Measurements from ENCODE around the gene AQP2.

The AQP2 gene

DNA sequence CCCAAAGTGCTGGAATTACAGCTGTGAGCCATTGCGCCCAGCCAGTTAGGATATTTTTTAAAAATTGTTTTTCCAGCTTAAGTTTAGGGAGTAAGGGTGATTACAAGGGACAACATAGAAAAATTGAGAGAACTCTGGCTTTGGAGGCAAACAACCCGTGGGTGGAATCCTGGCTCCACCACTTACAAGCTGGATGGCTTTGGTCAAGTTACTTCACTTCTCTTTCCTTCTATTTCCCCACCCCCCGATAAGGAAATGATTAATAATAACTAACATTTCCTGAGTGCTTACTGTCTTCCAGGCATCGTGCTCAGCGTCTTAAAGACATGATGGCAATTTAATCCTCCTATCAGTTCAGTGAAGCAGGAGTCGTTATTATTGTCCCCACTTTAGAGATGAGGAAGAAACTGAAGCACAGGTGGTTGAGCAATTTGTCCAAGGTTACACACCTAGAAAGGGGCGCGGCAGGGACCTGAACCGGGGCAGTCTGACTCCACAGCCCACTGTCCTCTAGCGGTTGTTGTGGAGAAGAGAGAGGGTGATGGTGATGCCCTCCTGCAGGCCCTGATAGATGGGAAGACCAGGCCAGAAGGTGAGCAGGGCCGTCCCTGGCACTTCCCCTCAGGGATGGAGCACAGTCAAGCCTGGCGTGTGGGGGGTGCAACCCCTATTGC, 30.2 kb upstream of the AQP2 start:
- no peak for DNase-seq (ENCODE audit: low read depth in 2 of 2)

DNA sequence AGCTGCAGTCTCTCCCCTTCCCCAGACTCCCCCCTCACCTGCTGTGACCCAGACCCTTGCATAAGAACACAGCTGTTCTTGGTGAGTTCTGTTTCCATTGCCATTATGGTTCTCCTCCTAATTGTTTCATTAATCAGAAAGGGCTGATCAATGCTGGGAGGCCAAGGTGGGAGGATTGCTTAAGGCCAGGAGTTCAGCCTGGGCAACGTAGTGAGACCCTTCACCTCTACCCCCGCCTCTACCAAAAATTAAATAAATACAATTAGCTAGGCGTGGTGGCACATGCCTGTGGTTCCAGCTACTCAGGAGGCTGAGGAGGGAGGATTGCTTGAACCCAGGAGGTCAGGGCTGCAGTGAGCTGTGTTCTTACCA, 29.6 kb upstream of the AQP2 start:
- no peak for DNase-seq (ENCODE audit: low read depth in 2 of 2)

DNA sequence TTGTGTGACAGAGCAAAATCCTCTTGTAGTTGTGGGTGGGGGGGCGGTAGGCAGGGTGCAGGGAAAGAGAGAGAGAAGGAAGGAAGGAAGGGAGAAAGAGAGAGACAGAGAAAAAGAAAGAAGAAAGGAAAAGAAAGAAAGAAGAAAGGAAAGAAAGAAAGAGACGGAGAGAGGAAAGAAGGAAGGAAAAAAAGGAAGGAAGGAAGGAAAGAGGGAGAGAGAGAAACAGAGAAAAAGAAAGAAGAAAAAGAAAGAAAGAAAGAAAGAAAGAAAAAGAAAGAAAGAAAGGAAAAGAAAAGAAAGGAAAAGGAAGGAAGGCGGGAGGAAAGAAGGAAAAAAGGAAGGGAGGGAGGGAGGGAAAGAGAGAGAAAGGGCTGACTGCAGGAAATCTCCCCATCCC, 29.2 kb upstream of the AQP2 start:
- no peak for DNase-seq (ENCODE audit: low read depth in 2 of 2)

DNA sequence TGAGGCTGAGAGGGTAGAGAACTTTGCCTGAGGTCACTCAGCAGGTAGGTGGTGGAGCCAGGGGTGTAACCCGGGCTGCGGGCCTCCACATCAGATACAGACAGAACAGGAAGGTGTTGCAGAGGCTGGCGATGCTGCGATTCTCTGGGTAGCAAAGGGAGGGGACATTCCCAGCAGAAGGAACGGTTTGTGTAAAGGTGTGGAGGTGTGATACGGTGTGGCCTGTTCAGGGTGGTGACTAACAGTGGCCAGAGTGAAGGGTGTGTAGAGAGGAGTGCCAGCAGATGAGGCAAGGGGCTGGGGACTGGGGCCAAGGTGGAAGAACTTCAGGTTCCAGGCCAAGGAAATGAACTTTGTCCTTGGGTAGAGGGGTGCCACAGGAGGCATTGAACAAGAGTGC, 28.6 kb upstream of the AQP2 start:
- DNase-seq (ENCODE audit: low read depth in 2 of 2), result no peak

DNA sequence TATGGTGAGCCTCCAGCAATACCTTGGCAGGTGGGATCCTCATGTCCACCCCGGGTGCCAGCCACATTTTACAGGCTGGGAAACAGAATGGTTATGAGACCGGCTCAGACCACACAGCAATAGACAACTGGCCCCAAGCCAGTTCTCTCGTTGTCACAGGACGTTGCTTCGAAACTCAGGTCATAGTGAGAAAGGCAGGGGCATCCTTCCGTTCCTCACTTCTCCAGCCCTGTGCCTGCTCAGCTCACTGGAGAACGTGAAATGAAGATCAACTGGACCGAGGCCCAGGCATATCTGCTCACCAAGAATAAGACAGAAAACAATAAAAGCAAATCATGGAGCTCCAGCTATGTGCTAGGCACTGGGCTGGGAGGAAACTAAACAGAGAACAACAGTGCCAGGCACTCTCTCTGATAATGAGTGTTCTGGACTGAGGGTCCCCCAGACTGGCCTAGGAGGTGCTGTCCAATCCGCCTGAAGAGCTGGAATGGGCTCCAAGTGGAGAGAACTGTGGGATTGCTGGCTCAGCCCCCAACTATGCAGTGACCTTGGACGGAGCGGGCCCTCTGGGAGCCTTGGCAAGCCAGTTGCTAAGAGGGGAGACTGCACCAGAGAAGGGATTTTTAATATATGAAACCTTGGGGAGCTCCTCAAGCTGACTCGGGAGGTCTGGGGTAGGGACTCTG, 28.0 kb upstream of the AQP2 start:
- no peak for DNase-seq (ENCODE audit: low read depth in 2 of 2)

DNA sequence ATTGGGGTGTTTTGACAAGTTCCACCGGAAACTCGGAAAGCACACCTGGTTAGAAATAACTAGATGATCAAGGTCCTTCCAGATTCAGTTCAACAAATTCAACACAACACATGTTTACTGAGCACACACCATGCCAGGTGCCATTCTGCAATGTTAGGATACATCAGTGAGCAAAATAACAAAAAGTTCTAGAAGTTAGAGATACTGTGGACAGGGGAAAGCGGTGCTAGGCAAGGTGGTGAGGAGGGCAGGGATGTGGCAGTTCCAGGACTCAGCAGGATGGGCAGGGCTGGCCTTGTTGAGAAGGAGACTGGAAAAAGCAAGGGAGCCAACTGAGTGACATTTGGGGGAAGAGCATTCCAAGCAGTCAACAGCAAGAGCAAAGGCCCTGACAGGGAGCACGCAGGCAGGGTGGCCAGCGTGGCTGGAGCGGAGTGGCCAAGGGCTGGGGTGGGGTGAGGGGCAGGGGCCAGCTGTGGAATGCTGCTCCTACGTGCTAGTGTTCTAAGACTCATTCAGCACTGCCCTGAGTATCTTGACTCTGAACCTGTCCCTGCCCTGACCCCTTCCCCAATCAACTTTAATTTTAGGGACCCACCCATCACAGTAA, 27.4 kb upstream of the AQP2 start:
- DNase-seq (ENCODE audit: low read depth in 2 of 2), result no peak

DNA sequence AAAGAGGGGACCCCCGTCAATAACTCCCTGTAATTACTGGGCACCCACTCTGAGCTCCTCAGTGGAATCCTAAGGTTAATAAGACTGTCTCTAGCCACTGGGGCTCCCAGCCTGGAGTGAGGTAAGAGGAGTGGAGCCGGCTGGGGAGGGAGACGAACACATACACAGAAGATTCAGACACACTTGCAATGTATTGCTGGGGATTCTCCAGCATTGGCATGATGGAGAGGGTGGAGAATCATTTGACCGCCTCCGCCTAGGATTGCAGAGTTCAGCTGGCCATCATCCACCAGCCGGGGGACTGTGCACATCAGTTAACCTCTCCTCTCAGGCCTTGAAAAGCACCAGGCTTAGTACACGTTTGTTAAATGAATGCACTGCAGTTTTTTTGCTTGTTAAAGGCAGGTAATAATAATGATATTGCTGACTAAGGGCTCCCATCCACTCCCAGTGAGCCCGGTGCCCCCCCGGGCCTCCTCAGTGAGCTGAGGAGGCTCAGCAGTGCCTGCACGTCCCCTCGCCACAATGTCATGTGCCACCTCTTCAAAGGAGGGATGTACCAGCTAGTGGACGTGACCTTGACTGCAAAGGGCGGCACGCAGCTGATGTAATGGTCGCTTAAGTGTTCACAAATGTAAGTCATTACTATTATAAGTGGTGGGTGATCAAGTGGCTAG, 26.5 kb upstream of the AQP2 start:
- DNase-seq (ENCODE audit: low read depth in 2 of 2), result no peak

DNA sequence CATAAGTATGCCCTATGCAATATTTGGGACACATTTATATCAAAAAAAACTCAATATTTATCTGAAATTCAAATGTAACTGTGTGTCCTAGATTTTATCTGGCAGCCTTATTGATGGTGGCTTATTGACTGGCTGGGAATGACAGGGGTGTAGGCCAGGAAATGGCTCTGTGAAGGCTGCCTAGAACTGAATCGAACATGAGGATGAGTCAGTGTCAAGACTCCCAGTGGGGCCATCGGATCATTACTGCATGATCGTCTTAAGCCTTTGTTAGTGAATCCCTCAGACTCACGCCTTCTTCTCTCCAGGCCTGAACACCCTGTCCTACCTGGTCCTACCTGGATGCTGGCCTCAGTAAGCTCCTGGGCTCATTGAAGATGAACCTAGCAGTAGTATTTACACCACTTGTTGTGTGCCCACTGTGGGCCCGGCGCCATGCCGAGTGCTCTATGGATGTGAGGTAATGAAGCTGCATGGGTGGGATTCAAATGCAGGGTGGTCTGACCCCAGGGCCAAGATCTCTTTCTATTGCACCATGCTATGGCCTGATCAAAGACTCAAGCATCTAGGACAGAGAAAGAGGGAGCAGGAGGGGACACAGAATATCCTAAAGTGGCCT, 25.8 kb upstream of the AQP2 start:
- DNase-seq (ENCODE audit: low read depth in 2 of 2), result no peak

DNA sequence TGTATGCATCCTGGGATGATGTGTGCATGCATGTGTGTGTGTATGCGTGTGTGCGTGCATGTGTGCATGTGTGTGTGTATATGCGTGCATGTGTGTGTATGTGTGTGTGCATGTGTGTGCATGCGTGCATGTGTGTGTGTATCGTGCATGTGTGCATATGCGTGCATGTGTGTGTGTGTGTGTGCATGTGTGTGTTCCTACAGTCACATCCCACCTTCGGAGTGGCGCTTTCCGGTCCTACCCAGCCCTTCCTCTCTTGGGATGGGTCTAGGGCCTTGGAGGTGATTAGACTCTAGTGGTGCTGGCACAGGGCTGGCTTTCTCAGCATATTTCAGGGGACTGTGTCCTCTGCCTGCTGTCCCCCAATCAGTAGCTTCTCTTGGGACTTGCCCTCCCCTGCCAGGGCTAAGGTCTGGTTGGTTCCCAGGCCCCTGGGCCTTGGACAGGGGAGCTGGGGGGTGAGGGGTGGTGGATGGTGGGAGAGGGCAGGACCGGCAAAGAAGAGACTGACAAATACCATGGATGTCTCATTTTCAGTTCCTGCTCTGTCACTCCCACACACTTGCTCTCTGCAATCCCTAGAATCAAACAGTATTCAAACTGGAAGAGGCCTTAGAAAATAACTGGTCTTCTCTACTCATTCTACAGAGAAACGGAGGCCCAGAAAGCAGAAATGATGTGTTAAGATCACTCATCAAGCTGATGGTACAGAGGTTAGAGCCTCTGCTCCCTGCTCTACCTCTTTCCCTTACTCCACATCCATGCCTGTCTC, 24.9 kb upstream of the AQP2 start:
- DNase-seq (ENCODE audit: low read depth in 2 of 2), result no peak

DNA sequence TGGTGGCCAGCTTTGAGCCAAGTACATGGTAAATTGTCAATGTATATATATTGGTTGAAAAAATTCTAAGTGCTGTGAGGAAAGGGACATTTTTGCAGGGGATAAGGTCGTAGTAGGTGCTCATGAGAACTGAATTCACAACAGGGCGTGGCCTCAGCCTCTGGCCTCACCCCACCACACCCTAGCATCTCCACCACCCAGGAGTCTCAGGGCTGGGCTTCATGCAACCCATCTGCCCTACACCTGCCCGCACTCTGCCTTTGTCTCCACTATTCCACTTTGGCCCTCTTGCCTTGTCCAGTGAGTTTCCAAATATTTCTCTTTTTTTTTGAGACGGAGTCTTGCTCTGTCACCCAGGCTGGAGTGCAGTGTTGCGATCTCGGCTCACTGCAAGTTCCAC, 22.1 kb upstream of the AQP2 start:
- no peak for DNase-seq (ENCODE audit: low read depth in 2 of 2)

DNA sequence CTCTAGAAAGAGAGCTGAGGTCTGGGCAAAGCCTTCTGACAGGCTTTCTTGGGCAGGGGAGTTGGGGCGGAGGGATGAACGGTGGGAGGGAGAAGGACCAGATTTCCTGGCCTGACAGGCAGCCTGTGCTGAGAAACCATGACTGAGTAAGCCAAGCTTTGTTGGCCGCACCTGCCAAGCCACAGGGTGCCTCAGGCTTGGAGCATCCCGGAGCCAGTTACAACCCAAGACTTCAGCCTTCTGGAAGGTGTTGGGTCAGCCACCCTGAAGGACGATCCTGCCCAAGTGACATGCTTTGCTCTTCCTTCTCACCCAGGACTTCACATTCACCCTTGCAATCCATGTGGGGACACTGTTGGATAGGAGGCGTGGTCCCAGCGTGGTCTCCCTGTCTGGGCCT, 21.0 kb upstream of the AQP2 start:
- DNase-seq (ENCODE audit: low read depth in 2 of 2), result no peak

DNA sequence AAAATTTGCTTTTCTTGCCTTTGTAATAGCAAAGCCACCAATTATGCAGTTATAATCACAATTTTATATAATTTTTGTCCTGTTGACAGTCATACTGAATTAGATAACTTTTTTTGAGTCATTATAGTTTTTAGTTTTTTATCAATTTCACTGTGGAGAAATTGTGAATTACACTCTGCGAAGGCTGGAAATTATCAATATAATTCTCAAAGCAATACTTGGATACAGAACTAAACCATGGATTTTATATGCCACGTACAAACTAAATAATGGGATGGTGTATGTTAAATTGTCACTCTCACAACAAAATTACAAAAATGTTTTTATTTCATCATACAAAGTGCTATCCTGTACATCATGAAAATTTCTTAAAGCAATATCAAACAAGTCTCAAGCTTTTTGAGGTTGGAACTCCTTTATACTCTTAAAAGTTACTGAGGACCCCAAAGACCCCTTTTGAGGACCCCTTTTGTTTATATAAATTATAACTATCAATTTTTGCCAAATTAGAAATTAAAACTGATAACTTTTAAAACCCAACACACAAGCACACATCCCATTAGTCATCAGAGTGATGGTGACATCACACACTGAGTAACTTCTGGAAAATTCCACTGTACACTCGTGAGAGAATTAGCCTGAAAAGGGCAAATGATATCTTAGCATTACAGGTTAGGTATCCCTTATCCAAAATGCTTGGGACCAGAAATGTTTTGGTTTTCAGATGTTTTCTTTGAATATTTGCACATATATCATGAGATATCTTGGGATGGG, 19.8 kb upstream of the AQP2 start:
- no peak for DNase-seq (ENCODE audit: low read depth in 2 of 2)

DNA sequence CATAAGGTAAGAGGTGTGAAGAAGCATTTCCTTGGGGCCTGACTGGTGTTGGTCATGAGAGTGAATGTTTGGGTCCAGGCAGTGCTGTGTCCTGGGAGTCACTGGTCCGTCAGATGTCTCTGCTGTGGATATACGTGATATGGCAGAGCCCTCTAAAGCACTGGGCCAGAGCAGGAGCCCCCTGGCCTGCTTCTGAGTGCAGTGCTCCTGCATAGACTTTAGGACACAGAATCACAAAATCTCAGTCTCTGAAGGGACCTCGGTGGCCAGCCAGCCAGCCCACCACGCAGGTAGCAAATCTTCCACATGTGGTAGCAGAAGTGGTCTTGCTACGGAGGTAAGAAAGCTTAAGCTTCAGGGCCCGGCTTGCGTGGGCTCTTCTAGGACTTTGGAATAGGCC, 18.5 kb upstream of the AQP2 start:
- no peak for DNase-seq (ENCODE audit: low read depth in 2 of 2)

DNA sequence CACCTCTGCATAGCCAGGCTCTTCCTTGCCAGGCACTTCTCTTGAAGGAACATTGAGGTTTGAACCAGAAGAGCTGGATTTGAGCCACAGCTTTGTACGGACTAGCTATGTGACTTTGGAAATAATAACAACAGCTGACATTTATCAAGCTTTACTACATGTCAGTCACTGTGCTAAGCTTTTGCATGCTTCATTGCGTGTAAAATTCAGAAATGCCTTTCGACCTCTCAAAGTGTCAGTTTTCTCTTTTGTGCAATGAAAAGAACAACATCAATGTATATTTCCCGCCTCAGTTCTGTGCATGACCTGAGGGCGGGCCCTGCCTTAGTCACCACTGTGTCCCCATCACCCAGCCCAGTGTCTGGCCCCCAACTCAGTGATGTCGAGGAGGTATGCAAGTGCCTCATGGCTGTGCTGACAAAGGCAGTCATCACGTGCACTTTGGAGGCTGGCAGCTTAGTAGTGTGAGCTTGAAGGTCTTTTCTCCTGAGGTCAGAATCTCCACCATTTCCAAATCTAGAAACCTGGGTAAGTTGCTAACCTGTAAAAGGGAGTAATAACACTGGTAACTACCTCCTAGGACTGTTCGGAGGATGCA, 17.9 kb upstream of the AQP2 start:
- no peak for DNase-seq (ENCODE audit: low read depth in 2 of 2)

DNA sequence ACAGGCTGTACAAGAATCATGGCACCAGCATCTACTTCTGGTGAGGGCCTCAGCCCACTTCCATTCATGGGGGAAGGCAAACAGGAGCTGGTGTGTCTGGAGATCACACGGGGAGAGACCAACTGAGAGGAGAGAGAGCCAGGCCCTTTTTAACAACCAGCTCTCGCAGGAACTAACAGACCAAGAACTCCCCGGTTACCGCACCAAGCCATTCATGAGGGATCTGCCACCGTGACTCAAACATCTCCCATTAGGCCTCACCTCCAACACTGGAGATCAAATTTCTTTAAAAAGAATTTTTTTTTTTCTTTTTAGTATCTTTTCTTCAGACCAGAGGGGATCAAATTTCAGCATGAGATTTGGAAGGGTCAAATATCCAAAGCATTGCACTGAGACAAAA, 16.7 kb upstream of the AQP2 start:
- DNase-seq (ENCODE audit: low read depth in 2 of 2), result no peak

DNA sequence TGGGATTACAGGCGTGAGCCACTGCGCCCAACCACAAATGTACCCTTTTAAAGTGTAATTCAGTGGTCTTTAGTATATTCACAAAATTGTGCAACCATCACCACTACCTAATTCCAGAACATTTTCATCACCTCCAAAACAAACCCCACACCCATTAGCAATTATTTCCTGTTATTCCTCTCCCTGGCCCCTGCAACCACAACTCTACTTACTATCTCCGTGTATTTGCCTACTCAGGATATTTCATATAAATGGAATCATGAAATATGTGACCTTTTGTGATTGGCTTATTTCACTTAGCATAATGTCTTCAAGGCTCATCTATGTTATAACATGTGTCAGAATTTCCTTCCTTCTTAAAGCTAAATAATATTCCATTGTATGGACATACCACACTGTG, 16.0 kb upstream of the AQP2 start:
- DNase-seq (ENCODE audit: low read depth in 2 of 2), result no peak

DNA sequence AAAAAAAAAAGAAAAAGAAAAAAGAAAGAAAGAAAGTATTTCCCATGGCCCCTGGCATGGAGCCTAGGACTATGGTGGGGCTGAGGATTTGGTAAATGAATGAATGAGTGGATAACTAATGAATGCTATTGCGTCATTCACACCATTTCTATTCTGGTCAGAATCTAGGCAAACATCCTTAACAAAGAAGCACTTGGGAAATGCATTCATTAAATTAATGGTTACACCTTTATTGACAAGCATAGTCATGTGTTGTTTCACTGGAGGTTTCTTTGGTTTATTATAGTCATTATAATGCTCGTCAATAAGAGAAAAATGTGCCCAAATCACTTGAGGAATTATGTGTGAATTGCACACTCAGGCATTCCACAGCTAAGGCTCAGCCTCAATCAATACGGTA, 13.6 kb upstream of the AQP2 start:
- DNase-seq (ENCODE audit: low read depth in 2 of 2), result no peak

DNA sequence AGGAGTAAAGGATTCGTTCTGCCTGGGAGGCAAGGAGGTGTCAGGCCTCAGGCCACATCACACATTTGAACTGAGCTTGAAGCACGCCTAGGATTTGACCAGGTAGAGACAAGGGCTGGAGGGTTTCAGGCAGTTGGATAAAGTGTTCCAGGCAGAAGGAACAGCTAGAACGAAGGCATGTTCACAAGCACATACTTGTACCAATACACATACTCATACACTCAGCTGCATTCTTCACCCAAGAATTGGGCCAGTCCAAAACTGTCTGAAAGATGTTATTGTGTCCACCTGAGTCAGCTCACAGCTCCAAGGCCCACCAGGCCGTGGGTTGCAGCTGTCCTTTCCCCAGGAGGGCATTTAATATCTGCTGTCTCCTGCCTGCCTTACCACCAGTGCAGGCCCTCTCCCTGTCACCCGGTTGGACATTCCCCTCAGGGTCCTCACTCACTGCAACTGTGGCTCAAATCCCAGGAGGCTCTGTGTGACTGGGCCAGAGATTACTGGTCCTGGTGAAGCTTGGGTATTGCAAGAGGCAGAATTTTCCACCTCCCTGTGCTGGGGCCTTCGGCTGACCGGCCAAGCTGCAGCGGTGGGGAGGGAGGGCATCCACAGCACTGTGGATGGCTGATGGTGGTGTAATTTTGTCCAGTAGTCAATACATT, 12.8 kb upstream of the AQP2 start:
- no peak for DNase-seq (ENCODE audit: low read depth in 2 of 2)

DNA sequence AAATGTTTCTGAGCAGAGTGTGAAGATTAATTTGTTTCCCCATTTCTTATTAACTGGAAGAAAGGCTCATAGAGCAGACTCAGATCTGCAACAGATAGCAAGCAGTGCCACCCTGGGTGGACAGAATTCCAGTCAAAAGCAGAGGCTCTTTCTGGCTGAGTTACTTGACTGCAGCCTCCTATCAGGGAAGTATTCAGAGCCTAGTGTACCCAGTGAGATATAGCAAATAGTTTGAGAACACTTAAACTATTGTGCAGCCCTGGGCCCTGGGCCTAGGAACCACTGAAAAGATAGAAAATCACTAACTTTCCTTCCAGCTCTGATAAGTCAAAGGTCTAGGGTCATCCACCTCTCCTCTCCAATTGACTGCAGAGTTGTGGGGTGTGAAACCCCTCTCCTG, 11.2 kb upstream of the AQP2 start:
- no peak for DNase-seq (ENCODE audit: low read depth in 2 of 2)

DNA sequence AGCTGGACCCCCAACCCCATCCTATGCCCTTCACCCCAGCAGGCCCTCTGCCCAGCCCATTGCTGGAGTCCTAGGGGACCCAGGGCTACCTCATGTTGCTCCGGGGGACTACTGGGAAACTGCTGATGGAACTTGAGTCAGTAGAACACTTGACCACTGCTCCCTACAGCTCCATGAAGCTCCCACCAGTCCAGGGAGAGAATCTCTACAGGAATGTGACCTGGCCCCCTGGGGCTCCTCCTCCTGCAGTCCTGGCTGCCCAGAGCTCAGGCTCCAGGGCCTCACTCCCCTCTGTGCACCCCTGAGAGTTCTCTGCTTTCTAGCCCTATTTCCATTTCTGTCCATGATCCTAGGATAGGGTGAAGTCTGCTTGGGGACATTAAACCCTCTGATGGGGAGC, 10.8 kb upstream of the AQP2 start:
- DNase-seq (ENCODE audit: low read depth in 2 of 2), result no peak
